HEK293 (cell line): Measurements from ENCODE around the gene C1QL3.

Experiments
- CTCF ChIA-PET: fragments of 350-600 bp; formaldehyde crosslinking; extraction: SDS; loops from one replicate; lab custom pipeline; 2021; ENCODE audit warnings: antibody characterized with exemption; lab: Yijun Ruan, JAX
- POLR2A ChIA-PET: fragments of 300-600 bp; formaldehyde crosslinking; extraction: SDS; loops from one replicate; lab custom pipeline; 2020; ENCODE audit warnings: antibody characterized with exemption, inconsistent platforms; lab: Yijun Ruan, JAX
- H3K27ac ChIP-seq: fragments of 200-500 bp; sonication (Bioruptor generic); 2 replicates; pipeline ENCODE4 v1.5.1; 2014; ENCODE audit warnings: low read depth, low read length, control low read depth, inconsistent platforms; ENCODE audit errors: extremely low read depth
- H3K36me3 ChIP-seq, 2 experiments: fragments of 200-500 bp in 1 of 2; sonication (Bioruptor generic) in 1 of 2; 1 replicate in 1 of 2; 2 replicates in 1 of 2; pipeline ENCODE4 v1.5.1; 2014 to 2017; ENCODE audit warnings: inconsistent platforms in 2 of 2, low read length in 2 of 2; ENCODE audit not compliant: control insufficient read depth in 2 of 2, insufficient read depth in 1 of 2
- H3K4me1 ChIP-seq: fragments of 200-500 bp; sonication (Bioruptor generic); 2 replicates; pipeline ENCODE4 v1.5.1; 2014; ENCODE audit warnings: mild to moderate bottlenecking, low read length, inconsistent platforms; ENCODE audit not compliant: control insufficient read depth, insufficient read depth
- H3K4me3 ChIP-seq: 2 replicates; pipeline ENCODE4 v1.5.1; 2011; ENCODE audit warnings: low read depth, mild to moderate bottlenecking, control low read depth, low read length, moderate library complexity
- H3K9me3 ChIP-seq: fragments of 200-500 bp; sonication (Bioruptor generic); 2 replicates; pipeline ENCODE4 v1.5.1; 2014; ENCODE audit warnings: low read depth, low read length, inconsistent platforms; ENCODE audit not compliant: control insufficient read depth, insufficient read depth
- BCL11B ChIP-seq: fragments of 450-650 bp; formaldehyde crosslinking; IDR thresholded peaks from 2 replicates; pipeline ENCODE4 v1.5.1; 2016; ENCODE audit warnings: low read depth, missing biosample characterization, missing genetic modification characterization
- HOXD13 ChIP-seq: sonication (generic); formaldehyde crosslinking; IDR thresholded peaks from 2 replicates; pipeline ENCODE4 v1.8.0; 2022; ENCODE audit warnings: missing genetic modification reagents, borderline replicate concordance
- IKZF3 ChIP-seq: fragments of 450-650 bp; IDR thresholded peaks from 2 replicates; pipeline ENCODE4 v1.5.0; 2018; ENCODE audit warnings: missing biosample characterization, mild to moderate bottlenecking, missing genetic modification characterization, moderate library complexity
- KLF16 ChIP-seq: fragments of 450-650 bp; formaldehyde crosslinking; IDR thresholded peaks from 2 replicates; pipeline ENCODE4 v1.5.1; 2017; ENCODE audit warnings: missing biosample characterization, missing genetic modification characterization
- KLF7 ChIP-seq: fragments of 450-650 bp; formaldehyde crosslinking; IDR thresholded peaks from 2 replicates; pipeline ENCODE4 v1.5.1; 2016; ENCODE audit warnings: missing biosample characterization, missing genetic modification characterization, borderline replicate concordance
- REST ChIP-seq: fragments of 450-650 bp; formaldehyde crosslinking; IDR thresholded peaks from 2 replicates; pipeline ENCODE4 v1.5.1; 2016; ENCODE audit warnings: missing biosample characterization, missing genetic modification characterization
- SP2 ChIP-seq: fragments of 450-650 bp; formaldehyde crosslinking; IDR thresholded peaks from 2 replicates; pipeline ENCODE4 v1.5.1; 2016; ENCODE audit warnings: missing biosample characterization, missing genetic modification characterization
- SP7 ChIP-seq: fragments of 450-650 bp; formaldehyde crosslinking; IDR thresholded peaks from 2 replicates; pipeline ENCODE4 v1.5.1; 2016; ENCODE audit warnings: missing biosample characterization, missing genetic modification characterization
- TRIM28 ChIP-seq: IDR thresholded peaks from 2 replicates; pipeline ENCODE4 v1.6.1; 2011; ENCODE audit warnings: low read length, control low read depth, borderline replicate concordance
- ZEB2 ChIP-seq: fragments of 450-650 bp; formaldehyde crosslinking; IDR thresholded peaks from 2 replicates; pipeline ENCODE4 v1.5.1; 2016; ENCODE audit warnings: missing biosample characterization, missing genetic modification characterization
- ZIC2 ChIP-seq: fragments of 450-650 bp; formaldehyde crosslinking; IDR thresholded peaks from 2 replicates; pipeline ENCODE4 v1.5.1; 2016; ENCODE audit warnings: missing biosample characterization, missing genetic modification characterization
- ZNF114 ChIP-seq: fragments of 450-650 bp; formaldehyde crosslinking; IDR thresholded peaks from 2 replicates; pipeline ENCODE4 v1.5.0; 2017; ENCODE audit warnings: missing biosample characterization, missing genetic modification characterization
- ZNF155 ChIP-seq: fragments of 450-650 bp; formaldehyde crosslinking; IDR thresholded peaks from 2 replicates; pipeline ENCODE4 v1.5.1; 2016; ENCODE audit warnings: missing biosample characterization, missing genetic modification characterization
- ZNF2 ChIP-seq: fragments of 450-650 bp; formaldehyde crosslinking; IDR thresholded peaks from 2 replicates; pipeline ENCODE4 v1.5.1; 2016; ENCODE audit warnings: missing biosample characterization, missing genetic modification characterization
- ZNF23 ChIP-seq: fragments of 450-650 bp; formaldehyde crosslinking; IDR thresholded peaks from 2 replicates; pipeline ENCODE4 v1.5.1; 2016; ENCODE audit warnings: missing biosample characterization, missing genetic modification characterization, borderline replicate concordance
- ZNF239 ChIP-seq: fragments of 450-650 bp; formaldehyde crosslinking; IDR thresholded peaks from 2 replicates; pipeline ENCODE4 v1.5.1; 2016; ENCODE audit warnings: missing biosample characterization, missing genetic modification characterization
- ZNF335 ChIP-seq: fragments of 450-650 bp; formaldehyde crosslinking; conservative IDR thresholded peaks from 2 replicates; pipeline ENCODE4 v1.5.1; 2016; ENCODE audit warnings: missing biosample characterization, missing genetic modification characterization
- ZNF366 ChIP-seq: fragments of 450-650 bp; formaldehyde crosslinking; conservative IDR thresholded peaks from 2 replicates; pipeline ENCODE4 v1.5.1; 2016; ENCODE audit warnings: missing biosample characterization, missing genetic modification characterization
- ZNF449 ChIP-seq: fragments of 450-650 bp; formaldehyde crosslinking; IDR thresholded peaks from 2 replicates; pipeline ENCODE4 v1.5.1; 2017; ENCODE audit warnings: missing biosample characterization, mild to moderate bottlenecking, missing genetic modification characterization, moderate library complexity
- ZNF473 ChIP-seq: fragments of 450-650 bp; formaldehyde crosslinking; IDR thresholded peaks from 2 replicates; pipeline ENCODE4 v1.5.1; 2017; ENCODE audit warnings: missing biosample characterization, missing genetic modification characterization
- ZNF549 ChIP-seq: fragments of 450-650 bp; IDR thresholded peaks from 2 replicates; pipeline ENCODE4 v1.5.1; 2018; ENCODE audit warnings: missing biosample characterization, missing genetic modification characterization, mild to moderate bottlenecking, inconsistent platforms, moderate library complexity
- ZNF558 ChIP-seq: fragments of 450-650 bp; formaldehyde crosslinking; IDR thresholded peaks from 2 replicates; pipeline ENCODE4 v1.5.1; 2016; ENCODE audit warnings: missing biosample characterization, missing genetic modification characterization
- ZNF596 ChIP-seq: fragments of 450-650 bp; IDR thresholded peaks from 2 replicates; pipeline ENCODE4 v1.5.0; 2018; ENCODE audit warnings: missing biosample characterization, mild to moderate bottlenecking, missing genetic modification characterization, moderate library complexity
- ZNF623 ChIP-seq: fragments of 450-650 bp; formaldehyde crosslinking; IDR thresholded peaks from 2 replicates; pipeline ENCODE4 v1.5.1; 2016; ENCODE audit warnings: missing biosample characterization, missing genetic modification characterization
- ZNF670 ChIP-seq: fragments of 450-650 bp; formaldehyde crosslinking; IDR thresholded peaks from 2 replicates; pipeline ENCODE4 v1.5.1; 2016; ENCODE audit warnings: missing biosample characterization, missing genetic modification characterization, low read depth
- ZNF785 ChIP-seq: fragments of 450-650 bp; formaldehyde crosslinking; IDR thresholded peaks from 2 replicates; pipeline ENCODE4 v1.5.1; 2016; ENCODE audit warnings: missing biosample characterization, missing genetic modification characterization

C1QL3 gene

GRCh38 chr10:16536155-16536554 lies 14.5 kb upstream of the C1QL3 start:
- CTCF ChIA-PET: interaction anchor here (2.7 kb wide), 1 partner anchor 9 kb away, joined by 11 read pairs; no protein-coding TSS in a partner anchor
- Histone ChIP-seq H3K9me3 (no peaks in the 10 kb centered on the region), H3K4me1 (no peaks in the 10 kb centered on the region), H3K4me3 (no peak overlapping the region), H3K27ac (no peak overlapping the region), H3K36me3 (no peaks in the 10 kb centered on the region)
- TF ChIP-seq ZNF596 (tag by site-specific recombination) (no peak), ZNF549 (no peak), REST (tag by site-specific recombination) (no peak), ZEB2 (no peak), ZNF114 (tag by site-specific recombination) (no peak), ZNF239 (tag by site-specific recombination) (no peak), ZNF2 (tag by site-specific recombination) (no peak)
- TF ChIP-seq, all 188 proteins: peak for 0
- POLR2A ChIA-PET: interaction anchor here (0.6 kb wide), 1 partner anchor 394 kb away, joined by 5 read pairs; no protein-coding TSS in a partner anchor

GRCh38 chr10:16529853-16530252 lies 8.2 kb upstream of the C1QL3 start:
- POLR2A ChIA-PET: no interaction called here
- Histone ChIP-seq H3K4me3 (no peak overlapping the region), H3K9me3 (no peaks in the 10 kb centered on the region), H3K27ac (no peak overlapping the region), H3K36me3 (no peaks in the 10 kb centered on the region), H3K4me1 (no peaks in the 10 kb centered on the region)
- TF ChIP-seq IKZF3 (tag by site-specific recombination) (no peak), HOXD13 (no peak), ZNF623 (tag by site-specific recombination) (no peak), ZIC2 (no peak), ZNF473 (tag by site-specific recombination) (no peak), TRIM28 (no peak)
- CTCF ChIA-PET: no interaction called here

GRCh38 chr10:16527452-16527851 lies 5.8 kb upstream of the C1QL3 start:
- ChIA-PET CTCF (interaction anchor here (1.2 kb wide), 1 partner anchor 18 kb away, joined by 5 read pairs; no protein-coding TSS in a partner anchor), POLR2A (no interaction called here)
- Histone ChIP-seq H3K9me3 (no peaks in the 10 kb centered on the region), H3K27ac (no peak overlapping the region), H3K36me3 (no peaks in the 10 kb centered on the region), H3K4me1 (no peaks in the 10 kb centered on the region), H3K4me3 (no peak overlapping the region)
- TF ChIP-seq ZNF335 (tag by site-specific recombination): no peak
- TF ChIP-seq KLF16 (tag by site-specific recombination): no peak
- TF ChIP-seq SP2: no peak
- TF ChIP-seq ZNF670 (tag by site-specific recombination): no peak
- TF ChIP-seq BCL11B: no peak
- TF ChIP-seq ZNF155: no peak
- TF ChIP-seq ZNF449 (tag by site-specific recombination): no peak
- TF ChIP-seq ZNF366 (tag by site-specific recombination): no peak
- TF ChIP-seq ZNF785 (tag by site-specific recombination): no peak
- no peak for TF ChIP-seq SP7 (tag by site-specific recombination)
- no peak for TF ChIP-seq ZNF23 (tag by site-specific recombination)
- no peak for TF ChIP-seq KLF7 (tag by site-specific recombination)
- no peak for TF ChIP-seq ZNF558 (tag by site-specific recombination)
